KBM-7 (cell line): ENCODE results near the gene CAPN11.

Source experiments
- DNase-seq: peaks from one replicate; pipeline ENCODE4 v3.0.0-alpha.2; 2015
- in situ Hi-C: fragments of 300-500 bp; cut with MboI; formaldehyde crosslinking; loops from 2 replicates; pipeline ENCODE4 v1.14.3; 2020; ENCODE audit warnings: low sequenced_read_pairs, low pct_unique_long_range_greater_than_20kb, mixed read lengths

The CAPN11 gene

GRCh38 chr6:44232676-44233566, 74.3 kb downstream of the CAPN11 start:
- DNase-seq: peak; percentile 32
- in situ Hi-C loops: loop anchor here (10.0 kb wide), 1 partner anchor 58 kb away; no protein-coding TSS in a partner anchor

DNA sequence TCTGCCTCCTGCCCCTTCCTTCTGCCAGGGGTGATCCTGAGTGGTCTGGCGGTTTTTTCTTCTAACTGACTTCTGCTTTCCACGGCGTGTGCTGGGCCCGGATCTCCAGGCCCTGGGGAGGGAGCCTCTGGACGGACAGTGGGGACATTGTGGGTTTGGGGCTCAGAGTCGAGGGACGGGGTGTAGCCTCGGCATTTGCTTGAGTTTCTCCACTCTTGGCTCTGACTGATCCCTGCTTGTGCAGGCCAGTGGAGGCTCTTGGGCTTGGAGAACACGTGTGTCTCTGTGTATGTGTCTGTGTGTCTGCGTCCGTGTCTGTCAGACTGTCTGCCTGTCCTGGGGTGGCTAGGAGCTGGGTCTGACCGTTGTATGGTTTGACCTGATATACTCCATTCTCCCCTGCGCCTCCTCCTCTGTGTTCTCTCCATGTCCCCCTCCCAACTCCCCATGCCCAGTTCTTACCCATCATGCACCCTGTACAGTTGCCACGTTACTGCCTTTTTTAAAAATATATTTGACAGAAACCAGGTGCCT, 75.0 kb downstream of the CAPN11 start:
- DNase-seq: no peak
- in situ Hi-C loops: loop anchor here (10.0 kb wide), 1 partner anchor 59 kb away; no protein-coding TSS in a partner anchor
